Measurements from ENCODE around the gene TSGA10IP. TPM values are rescaled to one million over a fixed set of nuclear protein-coding genes. Genes with fewer than 3 reads are reported as not detected.

TSGA10IP gene
- total RNA-seq, 1 experiment from 2014 or later: 3.4 TPM

GRCh38 chr11:65903715-65904114, 41.6 kb upstream of the TSGA10IP start (continued):
- TF ChIP-seq ATF1 (CRISPR knock-in tag; IDR thresholded peaks at IDR 0.05): no peak
- no peak for TF ChIP-seq RELA (CRISPR knock-in tag; IDR thresholded peaks at IDR 0.05; ENCODE audit: borderline replicate concordance)
- no peak for TF ChIP-seq GTF2I (CRISPR knock-in tag; conservative IDR thresholded peaks at IDR 0.05)
- TF ChIP-seq ZNF671 (CRISPR knock-in tag; IDR thresholded peaks at IDR 0.05): no peak
- TF ChIP-seq ZNF416 (CRISPR knock-in tag; IDR thresholded peaks at IDR 0.05): no peak
- TF ChIP-seq USF1 (CRISPR knock-in tag; IDR thresholded peaks at IDR 0.05): no peak
- no peak for TF ChIP-seq MYBL2 (CRISPR knock-in tag; IDR thresholded peaks at IDR 0.05)
- no peak for TF ChIP-seq HMGA2 (CRISPR knock-in tag; IDR thresholded peaks at IDR 0.05)

DNA sequence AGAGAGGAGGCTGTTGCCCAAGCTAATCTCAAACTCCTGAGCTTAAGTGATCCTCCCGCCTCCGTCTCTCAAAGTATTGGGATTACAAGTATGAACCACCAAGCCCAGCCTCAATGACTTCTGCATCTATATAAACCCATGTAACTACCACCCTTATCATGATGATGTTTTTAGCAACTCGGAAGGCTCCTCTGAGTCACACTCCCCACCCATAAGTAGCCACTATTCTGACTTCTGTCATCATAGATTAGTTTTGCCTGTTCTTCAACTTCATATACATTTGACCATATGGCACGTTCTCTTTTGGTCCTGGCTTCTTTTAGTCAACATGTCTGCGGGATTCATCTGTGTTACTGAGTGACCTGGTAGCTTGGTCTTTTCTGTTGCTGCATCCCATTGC, 38.7 kb upstream of the TSGA10IP start:
- no peaks in the 10 kb centered on the region for H3K36me3 Mint-ChIP-seq
- no peaks in the 10 kb centered on the region for H3K9me3 Mint-ChIP-seq
- ATAC-seq (no peak), DNase-seq (ENCODE audit: low spot score) (no peak)
- POLR2A ChIA-PET: interaction anchor here (0.7 kb wide), 1 partner anchor 12 kb away, joined by 3 read pairs; no protein-coding TSS in a partner anchor
- H3K4me3 Mint-ChIP-seq: no peak overlapping the region
- peaks cover 2% of the 10 kb centered on the region for H3K4me1 Mint-ChIP-seq
- no peak overlapping the region for H3K27ac Mint-ChIP-seq
- TF ChIP-seq, protein P1, sequence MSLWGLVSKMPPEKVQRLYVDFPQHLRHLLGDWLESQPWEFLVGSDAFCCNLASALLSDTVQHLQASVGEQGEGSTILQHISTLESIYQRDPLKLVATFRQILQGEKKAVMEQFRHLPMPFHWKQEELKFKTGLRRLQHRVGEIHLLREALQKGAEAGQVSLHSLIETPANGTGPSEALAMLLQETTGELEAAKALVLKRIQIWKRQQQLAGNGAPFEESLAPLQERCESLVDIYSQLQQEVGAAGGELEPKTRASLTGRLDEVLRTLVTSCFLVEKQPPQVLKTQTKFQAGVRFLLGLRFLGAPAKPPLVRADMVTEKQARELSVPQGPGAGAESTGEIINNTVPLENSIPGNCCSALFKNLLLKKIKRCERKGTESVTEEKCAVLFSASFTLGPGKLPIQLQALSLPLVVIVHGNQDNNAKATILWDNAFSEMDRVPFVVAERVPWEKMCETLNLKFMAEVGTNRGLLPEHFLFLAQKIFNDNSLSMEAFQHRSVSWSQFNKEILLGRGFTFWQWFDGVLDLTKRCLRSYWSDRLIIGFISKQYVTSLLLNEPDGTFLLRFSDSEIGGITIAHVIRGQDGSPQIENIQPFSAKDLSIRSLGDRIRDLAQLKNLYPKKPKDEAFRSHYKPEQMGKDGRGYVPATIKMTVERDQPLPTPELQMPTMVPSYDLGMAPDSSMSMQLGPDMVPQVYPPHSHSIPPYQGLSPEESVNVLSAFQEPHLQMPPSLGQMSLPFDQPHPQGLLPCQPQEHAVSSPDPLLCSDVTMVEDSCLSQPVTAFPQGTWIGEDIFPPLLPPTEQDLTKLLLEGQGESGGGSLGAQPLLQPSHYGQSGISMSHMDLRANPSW (CRISPR knock-in tag; conservative IDR thresholded peaks at IDR 0.05; ENCODE audit: low read depth): no peak
- peaks cover 62% of the 10 kb centered on the region for H3K27me3 Mint-ChIP-seq (ENCODE audit: low read depth)
- CTCF ChIA-PET: interaction anchor here (0.6 to 1.9 kb wide), 4 partner anchors 15 to 85 kb away, joined by 3 to 11 read pairs (median 5); partner anchors contain the start of genes CCDC85B and FIBP

GRCh38 chr11:65907878-65908277, 37.4 kb upstream of the TSGA10IP start:
- no peaks in the 10 kb centered on the region for H3K36me3 Mint-ChIP-seq
- ChIA-PET CTCF (interaction anchor here (1.0 to 2.1 kb wide), 5 partner anchors 17 to 48 kb away, joined by 3 to 15 read pairs (median 4); partner anchors contain the start of genes CCDC85B, FIBP and MUS81), POLR2A (interaction anchor here (0.6 kb wide), 2 partner anchors 17 to 93 kb away, joined by 3 to 5 read pairs; no protein-coding TSS in a partner anchor)
- H3K27me3 Mint-ChIP-seq (ENCODE audit: low read depth): peaks cover 50% of the 10 kb centered on the region
- H3K4me3 Mint-ChIP-seq: no peak overlapping the region
- DNase-seq (ENCODE audit: low spot score) (no peak), ATAC-seq (no peak)
- peaks cover 5% of the 10 kb centered on the region for H3K4me1 Mint-ChIP-seq
- H3K9me3 Mint-ChIP-seq: no peaks in the 10 kb centered on the region
- no peak overlapping the region for H3K27ac Mint-ChIP-seq
- TF ChIP-seq ZNF416 (CRISPR knock-in tag; IDR thresholded peaks at IDR 0.05) (no peak), ZMAT4 (CRISPR knock-in tag; IDR thresholded peaks at IDR 0.05) (no peak), ZNF219 (CRISPR knock-in tag; IDR thresholded peaks at IDR 0.05; ENCODE audit: borderline replicate concordance) (no peak), ESRRA (CRISPR knock-in tag; IDR thresholded peaks at IDR 0.05; ENCODE audit: borderline replicate concordance) (no peak), SMAD4 (CRISPR knock-in tag; IDR thresholded peaks at IDR 0.05) (no peak), ZNF396 (CRISPR knock-in tag; IDR thresholded peaks at IDR 0.05; ENCODE audit: borderline replicate concordance) (no peak), ZNF232 (CRISPR knock-in tag; IDR thresholded peaks at IDR 0.05) (no peak), ZNF317 (CRISPR knock-in tag; IDR thresholded peaks at IDR 0.05; ENCODE audit: borderline replicate concordance, low read depth) (no peak), TEAD1 (CRISPR knock-in tag; IDR thresholded peaks at IDR 0.05) (no peak)
- TF ChIP-seq, protein P2, sequence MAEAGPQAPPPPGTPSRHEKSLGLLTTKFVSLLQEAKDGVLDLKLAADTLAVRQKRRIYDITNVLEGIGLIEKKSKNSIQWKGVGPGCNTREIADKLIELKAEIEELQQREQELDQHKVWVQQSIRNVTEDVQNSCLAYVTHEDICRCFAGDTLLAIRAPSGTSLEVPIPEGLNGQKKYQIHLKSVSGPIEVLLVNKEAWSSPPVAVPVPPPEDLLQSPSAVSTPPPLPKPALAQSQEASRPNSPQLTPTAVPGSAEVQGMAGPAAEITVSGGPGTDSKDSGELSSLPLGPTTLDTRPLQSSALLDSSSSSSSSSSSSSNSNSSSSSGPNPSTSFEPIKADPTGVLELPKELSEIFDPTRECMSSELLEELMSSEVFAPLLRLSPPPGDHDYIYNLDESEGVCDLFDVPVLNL (CRISPR knock-in tag; IDR thresholded peaks at IDR 0.05; ENCODE audit: borderline replicate concordance, low read depth): no peak
- TF ChIP-seq, protein P3, sequence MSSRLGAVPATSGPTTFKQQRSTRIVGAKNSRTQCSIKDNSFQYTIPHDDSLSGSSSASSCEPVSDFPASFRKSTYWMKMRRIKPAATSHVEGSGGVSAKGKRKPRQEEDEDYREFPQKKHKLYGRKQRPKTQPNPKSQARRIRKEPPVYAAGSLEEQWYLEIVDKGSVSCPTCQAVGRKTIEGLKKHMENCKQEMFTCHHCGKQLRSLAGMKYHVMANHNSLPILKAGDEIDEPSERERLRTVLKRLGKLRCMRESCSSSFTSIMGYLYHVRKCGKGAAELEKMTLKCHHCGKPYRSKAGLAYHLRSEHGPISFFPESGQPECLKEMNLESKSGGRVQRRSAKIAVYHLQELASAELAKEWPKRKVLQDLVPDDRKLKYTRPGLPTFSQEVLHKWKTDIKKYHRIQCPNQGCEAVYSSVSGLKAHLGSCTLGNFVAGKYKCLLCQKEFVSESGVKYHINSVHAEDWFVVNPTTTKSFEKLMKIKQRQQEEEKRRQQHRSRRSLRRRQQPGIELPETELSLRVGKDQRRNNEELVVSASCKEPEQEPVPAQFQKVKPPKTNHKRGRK (CRISPR knock-in tag; IDR thresholded peaks at IDR 0.05; ENCODE audit: borderline replicate concordance): no peak
- TF ChIP-seq, protein P1 (CRISPR knock-in tag; conservative IDR thresholded peaks at IDR 0.05; ENCODE audit: low read depth): no peak
- TF ChIP-seq, protein P4, sequence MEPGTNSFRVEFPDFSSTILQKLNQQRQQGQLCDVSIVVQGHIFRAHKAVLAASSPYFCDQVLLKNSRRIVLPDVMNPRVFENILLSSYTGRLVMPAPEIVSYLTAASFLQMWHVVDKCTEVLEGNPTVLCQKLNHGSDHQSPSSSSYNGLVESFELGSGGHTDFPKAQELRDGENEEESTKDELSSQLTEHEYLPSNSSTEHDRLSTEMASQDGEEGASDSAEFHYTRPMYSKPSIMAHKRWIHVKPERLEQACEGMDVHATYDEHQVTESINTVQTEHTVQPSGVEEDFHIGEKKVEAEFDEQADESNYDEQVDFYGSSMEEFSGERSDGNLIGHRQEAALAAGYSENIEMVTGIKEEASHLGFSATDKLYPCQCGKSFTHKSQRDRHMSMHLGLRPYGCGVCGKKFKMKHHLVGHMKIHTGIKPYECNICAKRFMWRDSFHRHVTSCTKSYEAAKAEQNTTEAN (CRISPR knock-in tag; IDR thresholded peaks at IDR 0.05): no peak
